Esophagus (tissue), 2 donors: ENCODE measurements around the gene ISCA2. TPM values are rescaled to one million over a fixed set of nuclear protein-coding genes. Genes with fewer than 3 reads are reported as not detected.

Experiments used
- H3K27ac ChIP-seq, 2 donors: one replicate each; pipeline ENCODE4 v1.5.1; 2013; ENCODE audit warnings: low read depth in 2 of 2, mild to moderate bottlenecking in 2 of 2, inconsistent platforms in 1 of 2, low read length in 1 of 2, moderate library complexity in 1 of 2
- H3K27me3 ChIP-seq, 2 donors: one replicate each; pipeline ENCODE4 v1.6.1; 2013; ENCODE audit warnings: low read length in 2 of 2, control low read depth in 1 of 2, mild to moderate bottlenecking in 1 of 2; ENCODE audit not compliant: insufficient read depth in 2 of 2, control insufficient read depth in 1 of 2
- H3K36me3 ChIP-seq, 2 donors: one replicate each; pipeline ENCODE4 v1.6.1; 2013; ENCODE audit warnings: low read length in 1 of 2; ENCODE audit not compliant: control insufficient read depth in 2 of 2, insufficient read depth in 2 of 2
- H3K4me1 ChIP-seq, 2 donors: one replicate each; pipeline ENCODE4 v1.6.1; 2013; ENCODE audit warnings: low read length in 1 of 2; ENCODE audit not compliant: control insufficient read depth in 2 of 2, insufficient read depth in 2 of 2
- H3K4me3 ChIP-seq, 2 donors: one replicate each; pipeline ENCODE4 v1.5.1; 2013; ENCODE audit warnings: low read length in 2 of 2, mild to moderate bottlenecking in 2 of 2, low read depth in 1 of 2, moderate library complexity in 1 of 2
- H3K9me3 ChIP-seq, 2 donors: one replicate each; pipeline ENCODE4 v1.6.1; 2013; ENCODE audit warnings: mild to moderate bottlenecking in 2 of 2, low read depth in 1 of 2, low read length in 1 of 2, moderate library complexity in 1 of 2; ENCODE audit not compliant: control insufficient read depth in 2 of 2, insufficient read depth in 1 of 2
- WGBS, 2 donors: extraction: QIAGEN DNeasy Blood & Tissue Kit; methylation state at CpG; one replicate each; pipeline ENCODE4 v1.1.7; 2013; 5-methylcytosine and 5-hydroxymethylcytosine counted together
- polyA plus RNA-seq, 2 donors: library from polyadenylated mRNA; stranded (reverse); fragments of 200-250 nt; gene quantifications; one replicate each; pipeline ENCODE4 v1.2.3, GENCODE V29; 2013
- donor health status: healthy with polysubstance abuse.
- donor health status: Bipolar disorder and iron deficiency.

ISCA2 gene
- polyA plus RNA-seq, 2 donors = 10.9 to 15.3 TPM

DNA sequence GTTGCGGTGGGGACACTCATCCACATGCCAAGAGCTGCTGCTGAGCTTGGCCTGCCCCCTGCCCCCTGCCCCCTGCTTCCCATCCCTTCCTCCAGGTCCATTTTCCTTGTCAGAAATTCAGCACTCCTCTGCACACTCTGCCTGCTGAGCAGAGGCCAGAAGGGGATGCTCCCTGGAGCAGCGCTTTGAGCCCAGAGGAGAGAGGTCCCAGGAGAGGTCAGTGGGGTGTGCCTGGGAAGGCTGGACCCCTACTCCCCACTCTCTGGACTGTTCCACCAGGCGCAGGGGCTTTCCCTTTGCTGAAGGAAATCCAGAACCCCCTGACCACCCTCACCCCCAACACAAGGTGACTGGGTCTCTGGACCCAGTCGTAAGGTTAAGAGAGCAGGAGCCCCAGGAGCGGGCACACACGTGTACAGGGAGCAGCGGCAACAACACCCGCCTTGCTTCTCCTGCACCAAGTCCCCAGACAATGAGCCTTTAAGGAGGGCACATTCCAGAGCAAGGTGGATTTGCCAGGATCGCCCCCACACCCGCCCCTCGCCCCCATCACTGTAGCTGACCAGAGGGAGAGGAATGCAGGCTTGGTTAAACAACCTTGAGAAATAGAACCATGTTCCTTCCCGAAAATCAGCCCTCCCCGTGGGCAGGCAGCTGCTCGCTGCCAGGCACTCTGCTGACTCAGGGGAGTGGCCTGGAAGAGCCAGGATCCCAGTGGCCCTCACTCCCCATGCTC, 30.7 kb downstream of the ISCA2 start:
- H3K27me3 ChIP-seq = no peaks in the 10 kb centered on the region
- WGBS, 2 donors = 73 to 83% methylated on average over 14 of the region's 14 CpGs
- no peak overlapping the region for H3K4me3 ChIP-seq
- H3K9me3 ChIP-seq = no peaks in the 10 kb centered on the region
- H3K36me3 ChIP-seq = peaks cover 0 to 8% of the 10 kb centered on the region in 2 donors
- H3K4me1 ChIP-seq = no peaks in the 10 kb centered on the region
- H3K27ac ChIP-seq = no peak overlapping the region

DNA sequence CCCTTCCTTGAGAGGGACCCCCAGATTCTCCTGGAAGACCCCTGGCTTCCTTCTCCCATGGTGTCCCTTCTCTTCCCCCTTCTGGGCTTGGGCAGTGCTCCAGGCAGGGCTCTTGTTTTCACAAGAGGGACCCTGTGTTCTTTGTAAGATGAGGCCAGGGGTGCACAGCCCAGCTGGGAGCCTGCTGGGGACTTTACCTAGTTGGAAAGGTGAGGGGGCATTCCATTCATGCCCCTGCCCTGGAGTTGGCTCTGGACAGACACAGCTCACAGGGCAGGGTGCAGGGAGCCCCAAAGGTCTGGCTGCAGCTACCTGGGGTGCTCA, 31.2 kb downstream of the ISCA2 start:
- no peaks in the 10 kb centered on the region for H3K9me3 ChIP-seq
- H3K4me3 ChIP-seq = no peak overlapping the region
- no peaks in the 10 kb centered on the region for H3K4me1 ChIP-seq
- H3K27me3 ChIP-seq = no peaks in the 10 kb centered on the region
- H3K36me3 ChIP-seq = peaks cover 0 to 8% of the 10 kb centered on the region in 2 donors
- no peak overlapping the region for H3K27ac ChIP-seq

DNA sequence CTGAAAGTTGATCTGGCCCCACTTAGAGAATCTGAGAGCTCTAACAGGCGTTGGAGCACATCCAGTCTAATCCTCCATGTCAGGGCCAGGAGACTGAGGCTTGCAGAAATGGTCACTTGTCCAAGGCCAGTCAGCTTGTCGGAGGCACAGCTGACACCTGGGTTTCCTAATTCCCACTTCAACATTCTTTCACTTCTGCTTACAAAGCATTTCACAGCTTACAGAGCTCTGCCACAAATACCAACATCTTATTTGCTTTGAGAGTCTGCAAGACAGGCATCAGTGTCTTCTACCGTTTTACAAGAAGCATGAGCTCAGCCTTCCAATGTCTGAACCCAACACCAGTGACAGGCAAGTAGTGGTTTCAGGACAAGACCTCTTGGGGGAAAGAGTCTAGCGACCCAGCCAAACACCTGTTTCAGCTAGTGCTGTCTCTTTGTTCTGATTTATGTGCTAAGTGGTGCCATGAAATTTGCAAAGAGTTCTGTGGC, 31.8 kb downstream of the ISCA2 start:
- Histone ChIP-seq H3K27me3 (no peaks in the 10 kb centered on the region), H3K27ac (no peak overlapping the region), H3K9me3 (no peaks in the 10 kb centered on the region)

DNA sequence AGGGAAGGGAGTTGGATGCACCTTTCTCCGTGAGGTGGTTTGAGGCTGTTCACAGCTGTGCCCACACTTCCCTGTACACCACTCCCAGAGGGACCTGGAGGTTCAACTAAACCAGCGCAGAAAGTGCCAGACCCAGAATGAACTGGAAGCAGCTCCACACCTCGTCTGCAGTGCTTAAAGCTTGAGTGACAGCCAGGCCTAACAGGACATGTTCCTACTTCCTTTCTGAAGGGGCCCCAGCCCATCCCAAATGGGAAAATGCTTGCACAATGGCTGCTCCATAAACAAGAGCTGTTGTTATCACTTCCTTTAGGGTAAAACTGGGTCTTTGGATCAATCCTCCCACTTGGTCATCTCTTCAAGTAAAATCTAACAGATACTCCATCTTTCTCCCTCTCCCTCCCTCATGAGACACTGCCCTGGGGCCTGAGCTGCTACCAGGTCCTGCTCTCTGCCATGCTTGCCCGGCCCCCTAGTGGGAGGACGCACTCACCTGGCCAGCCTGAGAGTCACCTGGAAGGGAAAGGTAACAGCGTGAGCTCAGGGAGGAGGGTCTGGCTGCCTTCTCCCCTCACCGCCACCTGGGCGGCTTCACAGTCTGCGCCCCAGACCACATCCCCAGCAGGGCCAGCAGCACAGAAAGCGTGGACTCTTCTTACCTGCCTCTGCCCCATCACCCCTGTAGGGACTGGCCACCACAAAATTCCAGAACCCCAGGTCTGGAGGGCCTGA, 33.5 kb downstream of the ISCA2 start:
- H3K27me3 ChIP-seq = no peaks in the 10 kb centered on the region
- H3K36me3 ChIP-seq = peaks cover 0 to 5% of the 10 kb centered on the region in 2 donors
- no peaks in the 10 kb centered on the region for H3K9me3 ChIP-seq
- H3K4me3 ChIP-seq = no peak overlapping the region
- WGBS, 2 donors = 79 to 84% methylated on average over 10 of the region's 10 CpGs
- H3K4me1 ChIP-seq = peaks cover 3 to 4% of the 10 kb centered on the region in 2 donors
- no peak overlapping the region for H3K27ac ChIP-seq

More for the DNA sequence above, 31.8 kb downstream of the ISCA2 start:
- 49 to 57% methylated on average over 4 of the region's 4 CpGs for WGBS, 2 donors
- H3K4me3 ChIP-seq = no peak overlapping the region
- H3K4me1 ChIP-seq = no peaks in the 10 kb centered on the region
- H3K36me3 ChIP-seq = peaks cover 0 to 8% of the 10 kb centered on the region in 2 donors

DNA sequence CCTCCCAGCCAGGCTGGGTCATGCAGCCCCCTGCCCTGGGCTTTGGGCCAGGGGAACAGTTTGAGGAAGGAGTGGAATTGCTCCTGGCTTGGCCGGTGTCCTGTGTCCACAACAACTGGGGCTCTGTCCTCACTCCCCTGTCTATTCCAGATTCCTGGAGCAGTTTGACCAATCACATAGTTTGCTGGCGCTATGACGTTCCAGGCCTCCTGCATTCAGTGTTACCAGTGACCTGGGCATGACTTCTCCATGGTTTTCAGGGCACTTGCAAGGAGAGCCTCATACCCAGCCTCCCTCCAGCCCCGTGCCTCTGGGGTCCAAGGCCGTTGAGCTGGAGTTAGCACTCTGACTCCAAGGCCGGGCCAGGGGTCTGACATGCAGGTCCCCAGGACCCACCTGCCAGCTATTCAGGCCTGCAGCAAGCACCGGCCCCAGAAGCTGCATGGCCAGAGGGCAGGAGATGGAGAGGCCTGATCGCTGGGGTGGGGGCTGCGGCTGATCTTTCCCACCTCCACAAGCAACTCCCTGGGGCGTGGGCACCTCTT, 34.2 kb downstream of the ISCA2 start:
- no peak overlapping the region for H3K4me3 ChIP-seq
- H3K36me3 ChIP-seq = peaks cover 0 to 7% of the 10 kb centered on the region in 2 donors
- no peak overlapping the region for H3K27ac ChIP-seq
- 83 to 86% methylated on average over 10 of the region's 10 CpGs for WGBS, 2 donors
- no peaks in the 10 kb centered on the region for H3K9me3 ChIP-seq
- H3K4me1 ChIP-seq = peaks cover 3 to 6% of the 10 kb centered on the region in 2 donors
- no peaks in the 10 kb centered on the region for H3K27me3 ChIP-seq

DNA sequence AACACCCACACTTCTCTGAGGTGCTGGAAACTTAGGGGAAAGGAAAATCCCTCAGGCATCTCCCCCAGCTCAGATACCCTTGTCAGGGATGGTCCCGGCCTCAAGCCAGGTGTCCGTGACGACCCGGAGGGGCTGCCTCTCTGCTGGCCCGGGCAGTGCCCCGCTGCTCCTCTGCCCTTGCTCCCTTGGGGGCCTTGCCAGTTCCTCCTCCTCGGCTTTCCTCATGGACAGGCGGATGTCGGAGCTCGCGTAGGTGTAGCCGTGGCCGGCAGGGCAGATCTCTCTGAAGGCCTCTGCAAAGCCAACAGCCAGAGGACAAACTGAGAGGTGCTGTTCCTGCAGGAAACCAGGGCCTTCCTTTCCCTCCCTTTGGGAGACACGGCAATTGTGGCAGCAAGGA, 34.8 kb downstream of the ISCA2 start:
- H3K9me3 ChIP-seq = no peaks in the 10 kb centered on the region
- no peaks in the 10 kb centered on the region for H3K27me3 ChIP-seq
- peaks cover 3 to 6% of the 10 kb centered on the region in 2 donors for H3K4me1 ChIP-seq
- no peak overlapping the region for H3K4me3 ChIP-seq
- H3K27ac ChIP-seq = no peak overlapping the region
- 86 to 90% methylated on average over 13 to 14 of the region's 14 CpGs for WGBS, 2 donors
- H3K36me3 ChIP-seq = peaks cover 0 to 7% of the 10 kb centered on the region in 2 donors

DNA sequence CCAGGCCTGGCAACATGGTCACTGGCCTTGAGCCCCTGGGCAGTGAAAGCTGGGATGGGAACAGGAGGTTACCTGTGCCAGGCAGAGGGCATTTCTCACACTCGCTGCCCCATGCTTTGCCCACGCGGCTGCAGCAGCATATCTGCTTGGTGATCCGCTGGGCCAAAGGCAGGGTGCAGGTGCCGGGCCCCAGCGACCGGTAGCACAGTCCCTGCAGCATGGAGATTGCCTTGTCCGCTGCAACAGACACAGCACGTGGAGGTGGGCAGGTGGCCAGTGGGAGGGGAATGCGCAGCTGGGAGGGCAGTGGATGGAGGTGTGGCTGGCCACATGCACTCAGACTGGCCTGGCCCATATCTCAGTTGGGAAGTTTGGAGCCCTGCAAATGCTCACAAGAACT, 35.3 kb downstream of the ISCA2 start:
- Histone ChIP-seq H3K4me3 (no peak overlapping the region), H3K4me1 (peaks cover 3 to 6% of the 10 kb centered on the region in 2 donors), H3K27ac (no peak overlapping the region), H3K27me3 (no peaks in the 10 kb centered on the region), H3K9me3 (no peaks in the 10 kb centered on the region), H3K36me3 (peaks cover 0 to 7% of the 10 kb centered on the region in 2 donors)
- 88 to 90% methylated on average over 10 of the region's 10 CpGs for WGBS, 2 donors

DNA sequence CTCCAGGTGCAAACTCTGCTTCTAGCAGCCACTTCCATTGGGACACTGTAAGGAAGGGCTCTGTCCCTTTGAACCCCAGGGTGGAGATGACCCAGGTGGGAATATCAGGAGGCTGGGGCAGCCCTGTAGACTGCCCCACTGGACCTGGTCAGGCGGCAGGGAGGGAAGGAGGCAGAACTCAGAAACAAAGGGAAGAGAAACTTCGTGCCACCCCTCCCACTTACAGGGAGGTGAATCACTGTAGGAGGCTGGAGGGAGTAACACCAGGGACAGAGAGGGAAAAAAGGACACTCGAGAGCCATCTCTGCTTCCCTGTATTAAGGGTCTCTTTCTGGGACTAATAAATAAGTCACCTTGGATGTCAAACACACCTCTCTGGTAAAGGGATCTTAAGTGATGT, 37.4 kb downstream of the ISCA2 start:
- Histone ChIP-seq H3K9me3 (no peaks in the 10 kb centered on the region), H3K27ac (no peak overlapping the region), H3K27me3 (no peaks in the 10 kb centered on the region), H3K36me3 (peaks cover 0 to 7% of the 10 kb centered on the region in 2 donors), H3K4me3 (no peak overlapping the region), H3K4me1 (peaks cover 3 to 6% of the 10 kb centered on the region in 2 donors)
- 81 to 97% methylated on average over 3 of the region's 3 CpGs for WGBS, 2 donors

DNA sequence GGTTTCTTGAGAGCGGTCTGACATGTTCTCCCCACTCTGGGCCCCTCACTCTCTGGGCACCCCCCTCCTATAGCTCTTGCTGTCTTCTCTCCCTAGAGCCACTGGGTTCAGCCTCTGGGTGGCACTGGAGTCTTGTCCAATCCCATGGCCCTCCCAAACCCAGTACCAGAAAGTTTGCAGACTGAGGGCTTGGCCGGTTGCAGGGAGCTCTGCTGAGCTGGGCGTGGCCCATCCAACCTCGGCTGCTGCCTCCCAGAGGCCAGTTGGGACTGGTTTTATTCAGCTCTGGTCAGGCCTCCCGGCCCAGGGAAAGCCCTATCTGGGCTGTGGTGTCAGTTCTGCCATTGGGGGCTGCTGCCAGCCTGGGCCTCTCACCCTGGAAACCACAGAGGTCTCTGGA, 37.9 kb downstream of the ISCA2 start:
- H3K4me1 ChIP-seq = peaks cover 3 to 6% of the 10 kb centered on the region in 2 donors
- peaks cover 0 to 7% of the 10 kb centered on the region in 2 donors for H3K36me3 ChIP-seq
- no peaks in the 10 kb centered on the region for H3K27me3 ChIP-seq
- no peaks in the 10 kb centered on the region for H3K9me3 ChIP-seq
- H3K4me3 ChIP-seq = no peak overlapping the region
- 37 to 45% methylated on average over 5 of the region's 5 CpGs for WGBS, 2 donors
- no peak overlapping the region for H3K27ac ChIP-seq
